Tibial artery (tissue), 4 donors: ENCODE data around the gene NUP62.
A peak's percentile ranks its signal among the peaks of the same experiment; 100 is the strongest.

Experiments used
- DNase-seq, 2 donors: peaks; one replicate each; pipeline ENCODE4 v3.0.0-alpha.2; 2019
- H3K27ac ChIP-seq, 2 donors: fragments of 200-600 bp; sonication (generic) in 1 of 2; 1 replicate in 1 of 2; 2 replicates in 1 of 2; pipeline ENCODE4 v1.5.1; 2018 to 2019; ENCODE audit warnings: mild to moderate bottlenecking in 1 of 2
- H3K27me3 ChIP-seq, 2 donors: fragments of 200-600 bp; sonication (generic) in 1 of 2; one replicate each; pipeline versions ENCODE4 v1.5.1 to v1.6.0; 2016 to 2019
- H3K36me3 ChIP-seq, 3 donors: fragments of 200-600 bp; sonication (generic) in 2 of 3; one replicate each; pipeline ENCODE4 v1.5.1; 2016 to 2019; ENCODE audit warnings: mild to moderate bottlenecking in 2 of 3
- H3K4me1 ChIP-seq, 4 donors: fragments of 200-600 bp; sonication (generic) in 2 of 4; 1 replicate in 3 of 4; 2 replicates in 1 of 4; pipeline ENCODE4 v1.5.1; 2016 to 2019
- H3K4me3 ChIP-seq, 2 donors: fragments of 200-600 bp; sonication (generic) in 1 of 2; 1 replicate in 1 of 2; 2 replicates in 1 of 2; pipeline ENCODE4 v1.5.1; 2018 to 2019; ENCODE audit warnings: mild to moderate bottlenecking in 2 of 2
- H3K9me3 ChIP-seq, 3 donors: fragments of 200-600 bp; sonication (generic) in 1 of 3; one replicate each; pipeline ENCODE4 v1.5.1; 2016 to 2019
- CTCF ChIP-seq, 2 experiments: fragments of 200-600 bp in 1 of 2; fragments of 450-650 bp in 1 of 2; IDR thresholded peaks; one replicate each; pipeline ENCODE4 v1.5.1; 2017 to 2019; ENCODE audit warnings: antibody characterized with exemption in 2 of 2, mild to moderate bottlenecking in 1 of 2, moderate library complexity in 1 of 2
- intact Hi-C: fragments of 100-400 bp; cut with DNase I; formaldehyde crosslinking; loops from one replicate; pipeline ENCODE4 v1.15.0; 2023; ENCODE audit warnings: low total_unique reads

Gene NUP62

GRCh38 chr19:49881186-49881585 is 48.1 kb downstream of the NUP62 start:
- Histone ChIP-seq H3K27me3 (no peaks in the 10 kb centered on the region), H3K36me3 (peaks cover 62 to 74% (median 65%) of the 10 kb centered on the region in 3 donors), H3K27ac (no peak overlapping the region), H3K9me3 (no peaks in the 10 kb centered on the region), H3K4me3 (no peak overlapping the region), H3K4me1 (peaks cover 0 to 15% (median 11%) of the 10 kb centered on the region in 4 donors)
- DNase-seq, result peak in 1 of 2 donors; percentile 56
- no peak for TF ChIP-seq CTCF (IDR thresholded peaks at IDR 0.05)
- intact Hi-C loops, result no loop called here

- DNase-seq, result no peak
- Histone ChIP-seq H3K9me3 (no peaks in the 10 kb centered on the region), H3K27ac (no peak overlapping the region), H3K4me1 (peaks cover 0 to 22% (median 16%) of the 10 kb centered on the region in 4 donors), H3K36me3 (peaks cover 62 to 66% (median 65%) of the 10 kb centered on the region in 3 donors), H3K27me3 (no peaks in the 10 kb centered on the region), H3K4me3 (no peak overlapping the region)
- no peak for TF ChIP-seq CTCF (IDR thresholded peaks at IDR 0.05)
- intact Hi-C loops, result no loop called here
Measured at GRCh38 chr19:49880162-49880869, 49.0 kb downstream of the NUP62 start.

- H3K36me3 ChIP-seq, result peaks cover 54 to 60% (median 57%) of the 10 kb centered on the region in 3 donors
Measured at GRCh38 chr19:49879243-49879963, 49.9 kb downstream of the NUP62 start.

GRCh38 chr19:49878744-49879070 is 50.6 kb downstream of the NUP62 start:
- Histone ChIP-seq H3K9me3 (no peaks in the 10 kb centered on the region), H3K36me3 (peaks cover 47 to 60% (median 50%) of the 10 kb centered on the region in 3 donors), H3K27me3 (no peaks in the 10 kb centered on the region), H3K4me1 (peaks cover 0 to 32% (median 27%) of the 10 kb centered on the region in 4 donors), H3K27ac (peak overlapping the region; percentile 100), H3K4me3 (peak overlapping the region; percentile 90 to 97)
- TF ChIP-seq CTCF (IDR thresholded peaks at IDR 0.05), result no peak
- intact Hi-C loops, result no loop called here
- DNase-seq, result no peak

More at GRCh38 chr19:49879243-49879963, 49.9 kb downstream of the NUP62 start:
- no peak overlapping the region for H3K4me3 ChIP-seq
- no peaks in the 10 kb centered on the region for H3K9me3 ChIP-seq
- H3K4me1 ChIP-seq, result peaks cover 0 to 31% (median 23%) of the 10 kb centered on the region in 4 donors
- no peaks in the 10 kb centered on the region for H3K27me3 ChIP-seq
- no peak for DNase-seq
- TF ChIP-seq CTCF (IDR thresholded peaks at IDR 0.05), result no peak
- intact Hi-C loops, result no loop called here
- H3K27ac ChIP-seq, result no peak overlapping the region

GRCh38 chr19:49877879-49878743 is 51.2 kb downstream of the NUP62 start:
- peak; percentile 99 for DNase-seq
- no peaks in the 10 kb centered on the region for H3K27me3 ChIP-seq

More at GRCh38 chr19:49877879-49878743, 51.2 kb downstream of the NUP62 start:
- Histone ChIP-seq H3K4me3 (peak overlapping the region; percentile 90 to 97), H3K36me3 (peaks cover 41 to 58% (median 44%) of the 10 kb centered on the region in 3 donors), H3K27ac (peak overlapping the region; percentile 100), H3K4me1 (peaks cover 0 to 32% (median 27%) of the 10 kb centered on the region in 4 donors), H3K9me3 (no peaks in the 10 kb centered on the region)
- intact Hi-C loops, result no loop called here
- no peak for TF ChIP-seq CTCF (IDR thresholded peaks at IDR 0.05)
